Femur (tissue), 1 donor: ENCODE results near the gene PLPPR2.
A peak's percentile ranks its signal among the peaks of the same experiment; 100 is the strongest.
"Not testable (repeated sequence)": the region's sequence is repeated elsewhere in the genome, so short reads cannot be mapped to it uniquely, and the experiment has no call there.

ENCODE experiments used
- DNase-seq: peaks from one replicate; pipeline ENCODE4 v3.0.0-alpha.2; 2017

PLPPR2 gene

DNA sequence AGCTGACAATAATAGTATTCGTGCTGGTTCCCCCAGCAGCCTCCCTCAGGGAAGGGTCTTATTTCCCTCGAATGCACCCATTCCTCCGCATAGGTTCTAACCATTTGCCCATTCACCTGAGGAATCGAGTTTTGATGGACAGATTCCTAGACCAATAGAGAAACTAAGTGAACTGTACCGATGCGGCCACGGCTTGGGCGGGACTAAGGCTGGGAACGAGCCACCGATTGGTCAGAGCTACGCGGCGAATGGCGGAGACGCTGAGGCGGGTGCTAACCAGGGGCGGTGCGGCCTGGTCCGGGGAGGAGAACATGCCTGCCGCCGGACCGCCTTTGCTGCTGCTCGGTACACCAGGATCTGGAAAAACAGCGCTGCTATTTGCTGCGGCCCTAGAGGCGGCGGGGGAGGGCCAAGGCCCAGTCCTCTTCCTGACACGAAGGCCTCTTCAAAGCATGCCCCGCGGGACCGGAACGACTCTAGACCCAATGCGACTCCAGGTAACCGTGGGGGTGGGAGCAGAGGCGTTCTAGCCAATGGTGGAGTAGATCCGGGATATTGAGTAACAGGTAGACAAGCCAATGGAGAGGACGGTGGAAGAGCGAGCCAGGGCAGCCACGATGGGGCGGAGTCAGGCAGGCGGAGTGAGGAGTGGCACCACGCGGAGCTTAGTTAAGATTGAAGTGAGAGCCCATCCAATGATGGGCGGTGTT, 19.4 kb downstream of the PLPPR2 start, which contains the start of gene SWSAP1:
Gene SWSAP1, plus strand, starts transcription at position 234 of the 710 bp plus-strand sequence. Its CDS starts 15 bp downstream, at position 249.
- peak; percentile 99 for DNase-seq

GRCh38 chr19:11375143-11375948, 20.1 kb downstream of the PLPPR2 start:
- DNase-seq: peak; percentile 70

- DNase-seq: no peak
Observed at GRCh38 chr19:11377237-11377636, 22.0 kb downstream of the PLPPR2 start.

DNA sequence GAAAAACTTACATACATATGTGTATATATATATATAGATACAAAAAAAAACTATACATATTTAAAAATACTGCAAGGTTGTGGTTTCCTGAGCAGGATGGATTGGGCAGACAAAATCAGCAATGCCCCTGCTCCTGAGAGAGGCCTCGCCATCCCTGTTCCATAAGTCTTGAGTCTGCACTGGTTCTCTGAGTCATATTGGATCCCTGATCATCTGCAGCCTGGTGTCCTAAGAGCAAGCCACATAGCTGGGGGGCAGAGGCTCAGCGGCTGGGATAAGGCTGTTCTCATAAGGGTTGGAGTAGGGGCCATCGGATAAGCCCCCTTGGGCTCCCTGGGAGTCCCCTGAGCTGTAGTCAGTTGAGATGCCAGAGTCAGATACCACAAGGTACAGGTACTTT, 22.5 kb downstream of the PLPPR2 start:
- DNase-seq: no peak

DNA sequence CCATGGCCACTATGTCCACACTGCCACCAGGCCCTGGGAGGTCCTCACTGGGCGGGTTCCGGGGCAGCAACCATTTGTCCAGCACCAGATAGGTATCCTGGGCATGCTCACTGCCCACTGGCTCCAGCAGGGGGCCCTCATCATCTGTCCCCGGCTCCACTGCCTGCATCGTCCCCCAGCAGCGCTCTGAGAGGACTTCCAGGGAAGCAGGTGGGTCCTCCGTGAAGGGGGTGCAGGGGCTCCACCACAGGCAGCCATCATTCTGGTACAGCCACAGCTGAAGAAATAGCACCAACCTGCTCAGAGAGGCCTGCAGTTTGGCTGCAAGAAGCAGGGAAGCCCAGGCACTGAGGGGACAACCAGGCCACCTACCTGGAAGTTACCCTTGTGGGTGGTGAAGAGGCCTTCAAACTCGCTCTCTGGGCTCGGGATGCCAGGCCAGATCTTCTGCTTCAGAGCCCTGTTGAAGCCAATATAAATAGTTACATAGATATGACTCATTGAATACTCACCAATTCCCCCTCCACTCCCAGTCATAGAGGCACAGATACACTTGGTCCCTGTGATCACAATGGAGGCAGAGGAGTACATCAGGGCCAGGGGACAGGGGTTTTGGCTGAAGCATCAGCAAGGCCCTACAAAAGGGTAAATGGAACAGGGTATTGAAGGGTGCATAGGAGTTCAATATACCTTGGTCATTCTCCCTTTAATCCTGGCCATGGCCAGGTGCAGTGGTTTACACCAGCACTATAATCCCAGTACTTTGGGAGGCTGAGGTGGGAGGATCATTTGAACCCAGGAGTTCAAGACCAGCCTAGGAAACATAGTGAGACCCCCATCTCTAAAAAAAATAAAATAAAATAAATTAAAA, 23.3 kb downstream of the PLPPR2 start:
- DNase-seq: peak; percentile 40

GRCh38 chr19:11379269-11379845, 24.1 kb downstream of the PLPPR2 start:
- not testable (repeated sequence) for DNase-seq

- no peak for DNase-seq
Observed at GRCh38 chr19:11379857-11380350, 24.7 kb downstream of the PLPPR2 start.

DNA sequence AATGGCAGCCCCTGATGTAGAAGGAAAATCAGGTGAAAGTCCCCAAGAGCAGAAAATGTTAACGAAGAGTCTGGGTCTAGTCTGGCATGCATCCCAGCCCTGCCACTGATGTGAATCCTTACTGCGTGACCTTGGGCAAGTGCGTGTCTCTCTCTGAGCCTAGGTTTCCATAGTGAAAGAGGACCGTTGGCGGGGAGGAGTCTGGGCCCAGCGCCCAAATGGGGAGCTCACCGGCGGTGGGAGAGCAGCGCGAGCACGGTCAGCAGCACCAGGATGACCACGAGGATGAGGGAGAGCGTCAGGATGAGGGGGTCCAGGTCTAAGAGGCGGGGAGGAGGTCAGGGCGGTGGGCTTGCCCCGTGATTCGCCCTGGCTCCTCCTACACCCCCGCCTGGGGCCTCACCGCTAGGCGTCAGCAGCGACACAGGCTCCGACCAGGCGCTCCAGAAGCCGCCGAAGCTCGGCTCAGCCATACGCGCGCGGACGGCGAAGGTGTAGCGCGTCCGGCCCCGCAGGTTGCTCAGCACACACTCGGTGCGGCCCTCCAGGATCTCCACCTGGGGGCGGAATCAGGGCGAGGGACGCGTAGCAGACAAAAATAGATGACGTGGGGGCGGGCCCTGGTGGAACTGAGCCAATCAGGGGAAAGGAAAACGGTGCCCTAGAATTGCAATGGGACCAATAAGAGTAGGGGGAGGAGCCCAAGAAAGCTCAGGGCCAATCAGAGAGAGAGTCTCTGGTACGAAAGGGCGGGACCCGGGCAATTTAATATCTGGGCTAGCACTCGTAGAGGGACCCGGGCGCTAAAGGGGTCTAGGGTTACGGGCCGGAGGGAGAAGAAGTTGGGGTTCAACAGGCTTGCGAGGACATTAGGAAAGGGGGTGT, 25.7 kb downstream of the PLPPR2 start:
- DNase-seq: peak; percentile 97

DNA sequence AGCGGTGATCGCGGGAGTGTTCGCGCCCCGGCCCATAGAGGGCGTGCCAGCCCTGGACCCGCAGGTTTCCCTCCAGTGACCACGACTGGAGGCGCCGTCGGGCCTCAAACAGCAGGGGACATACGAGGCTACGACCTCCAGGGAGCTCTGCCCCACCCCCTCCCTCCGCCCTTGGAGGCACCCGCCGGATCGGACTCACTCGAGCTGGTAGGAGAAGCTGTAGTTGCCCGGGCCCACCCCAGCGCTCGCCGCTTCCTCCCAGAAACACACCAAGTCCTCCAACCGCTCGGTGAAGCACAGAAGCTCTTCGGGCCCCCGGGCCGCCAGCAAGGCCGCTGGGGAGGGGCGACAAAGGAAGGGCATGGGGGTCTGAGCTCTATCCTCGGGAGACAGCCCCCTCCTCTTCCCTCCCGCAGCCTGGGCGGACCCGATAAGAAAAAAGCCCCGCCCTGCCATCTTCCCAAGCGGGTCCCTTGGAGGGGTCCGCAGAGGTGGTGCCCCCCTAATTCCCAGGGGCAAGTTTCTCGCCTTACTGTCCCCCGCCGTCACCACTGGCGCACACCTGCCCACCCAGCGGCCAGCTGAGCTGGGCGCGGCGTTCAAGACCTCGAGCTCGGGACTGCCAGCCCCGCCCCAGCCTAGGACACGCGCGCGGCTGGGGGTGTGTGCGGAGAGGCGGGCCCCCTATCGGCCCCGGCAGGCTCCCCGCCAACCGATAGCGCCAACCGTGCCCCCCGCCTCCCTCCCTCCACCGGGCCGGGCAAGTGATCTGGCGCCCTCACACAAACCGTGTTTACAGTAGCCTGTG, 27.9 kb downstream of the PLPPR2 start:
- DNase-seq: peak; percentile 49

GRCh38 chr19:11383706-11384048, 28.4 kb downstream of the PLPPR2 start:
- no peak for DNase-seq

- DNase-seq: no peak
Observed at GRCh38 chr19:11384778-11385129, 29.5 kb downstream of the PLPPR2 start.

DNA sequence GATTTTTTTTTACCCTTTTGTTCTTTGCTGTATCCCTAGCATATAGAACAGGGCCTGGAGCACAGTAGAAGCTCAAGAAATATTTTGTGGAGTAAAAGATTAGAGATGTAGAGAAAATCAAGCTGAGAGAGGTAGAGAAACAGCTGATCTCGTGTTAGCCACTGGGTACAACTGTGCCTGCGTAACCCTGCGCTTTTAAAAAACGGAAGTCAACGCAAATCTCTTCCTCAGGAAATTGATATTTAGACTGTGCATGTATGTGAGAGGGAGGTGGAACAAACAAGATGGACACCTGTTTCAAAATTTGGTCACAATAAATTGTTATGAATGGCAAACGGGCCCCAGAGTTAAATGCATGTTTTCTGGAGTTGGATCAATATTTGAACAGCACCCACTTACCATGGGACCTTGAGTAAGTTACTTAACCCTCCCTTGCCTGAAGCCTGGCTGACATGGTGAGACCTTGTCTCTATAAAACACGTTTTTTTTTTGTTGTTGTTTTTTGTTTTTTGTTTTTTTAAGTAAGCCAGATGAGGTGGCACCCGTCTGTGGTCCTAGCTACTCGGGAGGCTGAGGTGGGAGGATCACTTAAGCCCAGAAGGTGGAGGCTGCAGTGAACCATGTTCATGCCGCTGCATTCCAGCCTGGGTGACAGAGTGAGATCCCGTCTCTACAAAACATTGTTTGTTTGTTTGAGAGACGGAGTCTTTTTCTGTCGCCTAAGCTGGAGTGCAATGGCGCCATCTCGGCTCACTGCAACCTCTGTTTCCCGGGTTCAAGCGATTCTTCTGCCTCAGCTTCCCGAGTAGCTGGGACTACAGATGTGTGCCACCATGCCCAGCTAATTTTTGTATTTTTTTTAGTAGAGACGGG, 32.2 kb downstream of the PLPPR2 start:
- no peak for DNase-seq

DNA sequence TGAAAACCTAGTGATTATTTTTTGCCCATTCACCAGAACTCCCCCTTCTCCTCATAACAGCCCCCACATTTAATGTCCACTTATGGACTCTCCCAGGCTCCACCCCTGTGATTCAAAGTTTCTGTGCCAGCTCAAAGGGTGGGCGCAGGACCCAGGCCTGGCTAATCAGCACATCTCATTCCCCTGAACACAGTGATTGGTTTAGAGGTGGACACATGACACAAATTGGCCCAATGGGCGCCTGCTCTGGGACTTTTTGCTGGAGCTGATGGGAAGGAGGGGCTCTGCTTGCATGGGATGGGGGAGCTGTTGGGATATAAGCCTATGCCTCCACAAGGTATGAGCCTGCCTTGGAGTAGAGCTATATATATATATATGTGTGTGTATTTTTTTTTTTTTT, 35.1 kb downstream of the PLPPR2 start:
- DNase-seq: no peak

- no peak for DNase-seq
Observed at GRCh38 chr19:11390933-11391680, 35.9 kb downstream of the PLPPR2 start.

DNA sequence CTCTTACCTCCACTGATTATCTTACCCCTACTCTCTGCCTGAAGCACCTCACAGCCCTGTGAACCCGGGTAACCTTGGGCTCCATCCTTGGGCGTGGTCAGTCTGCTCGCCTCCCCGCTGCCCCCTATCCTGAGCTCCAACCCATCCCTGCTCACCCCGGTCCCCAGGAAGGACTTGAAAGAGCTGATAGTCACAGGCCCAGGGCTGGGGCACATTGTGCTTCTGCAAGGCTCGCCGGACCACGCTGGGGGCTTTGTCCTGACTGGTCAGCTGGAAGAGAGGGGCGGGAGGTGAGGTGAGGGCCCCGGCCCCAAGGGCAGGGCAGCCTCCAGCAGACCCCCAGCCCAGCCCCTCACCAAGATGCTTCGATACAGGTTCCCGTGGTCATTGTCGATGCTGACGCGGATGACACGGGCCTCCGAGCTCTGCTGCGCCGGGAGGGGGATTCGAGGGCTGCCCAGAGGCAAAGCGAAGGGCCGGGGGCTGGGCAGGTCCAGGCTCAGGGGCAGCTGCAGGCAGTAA, 41.9 kb downstream of the PLPPR2 start:
- no peak for DNase-seq

DNA sequence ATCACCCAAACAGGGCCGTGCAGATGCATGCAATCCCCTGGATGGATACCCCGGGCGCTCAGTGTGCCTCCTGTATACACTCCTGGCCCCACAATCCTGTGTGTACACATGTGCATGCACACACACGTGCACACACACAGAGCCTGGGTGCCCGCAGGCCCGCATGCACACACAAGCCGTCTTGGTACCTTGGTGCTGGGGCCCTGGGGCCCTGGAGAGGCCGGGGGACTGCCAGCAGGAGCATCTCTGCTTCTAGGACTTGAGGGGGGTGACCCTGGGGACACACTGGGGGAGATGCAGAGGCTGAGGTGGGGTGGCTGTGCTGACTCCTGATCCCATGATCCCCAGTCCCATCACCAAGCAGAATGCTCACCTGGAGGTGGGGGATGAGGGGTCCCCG, 44.4 kb downstream of the PLPPR2 start:
- DNase-seq: no peak

GRCh38 chr19:11400798-11401197, 45.6 kb downstream of the PLPPR2 start:
- DNase-seq: no peak

DNA sequence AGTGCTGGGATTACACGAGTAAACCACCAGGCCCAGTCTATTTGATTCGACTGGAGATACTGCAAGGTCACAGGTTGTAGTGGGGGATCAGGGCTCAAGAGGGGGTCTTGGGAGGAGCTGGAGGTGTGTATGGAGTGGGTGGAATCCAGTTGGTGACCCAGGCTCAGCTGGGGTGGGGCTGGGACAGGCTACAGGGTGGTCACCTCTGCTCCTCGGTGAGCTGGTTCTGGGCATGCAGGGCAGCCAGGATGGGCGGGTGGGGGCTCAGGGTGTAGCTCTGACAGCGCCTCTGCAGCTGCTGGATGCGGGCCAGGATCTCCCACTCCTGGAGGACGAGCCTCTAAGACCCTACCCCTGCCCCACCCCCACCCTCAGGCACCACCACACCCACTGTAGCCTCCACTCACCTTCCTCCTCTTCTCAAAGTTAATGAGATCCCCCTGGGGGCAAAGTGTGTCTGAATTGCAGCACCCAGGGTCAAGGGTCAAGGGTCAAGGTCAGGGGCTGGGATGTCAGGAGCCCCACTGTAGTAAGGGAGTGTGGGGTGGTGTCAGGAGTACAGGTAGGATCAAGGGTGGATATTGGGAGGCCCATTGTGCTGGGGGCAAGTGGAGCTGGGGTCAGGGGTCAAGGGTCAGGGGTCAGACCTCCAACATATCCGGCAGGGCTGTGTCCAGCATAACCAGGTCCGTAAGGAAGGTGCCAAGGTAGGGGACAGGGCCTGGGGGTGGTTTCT, 46.7 kb downstream of the PLPPR2 start:
- DNase-seq: no peak
